Measurements from ENCODE around the gene PRODH.

PRODH gene

DNA sequence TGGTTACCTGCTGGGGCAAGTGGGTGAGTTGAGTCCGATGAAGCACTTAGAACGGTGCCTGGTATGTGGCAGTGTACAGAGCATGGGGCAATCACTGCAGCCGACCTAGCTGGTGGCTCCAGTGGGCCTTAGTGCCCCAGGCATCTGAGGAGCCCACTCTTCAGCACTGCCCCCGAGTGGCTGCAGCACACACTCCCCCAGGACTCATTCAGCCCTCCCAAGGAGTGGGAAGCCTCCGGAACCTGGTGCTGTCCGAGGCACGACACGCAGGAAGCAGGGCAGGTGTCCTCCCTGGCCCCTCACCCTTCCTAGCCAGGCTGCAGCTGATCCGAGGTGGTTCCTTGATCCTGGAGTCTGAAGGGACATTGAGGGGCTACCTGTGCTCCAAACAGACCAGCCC, 42.4 kb upstream of the PRODH start:
- no peak for TF ChIP-seq CREB1 (IDR thresholded peaks at IDR 0.05; ENCODE audit: low read depth)

DNA sequence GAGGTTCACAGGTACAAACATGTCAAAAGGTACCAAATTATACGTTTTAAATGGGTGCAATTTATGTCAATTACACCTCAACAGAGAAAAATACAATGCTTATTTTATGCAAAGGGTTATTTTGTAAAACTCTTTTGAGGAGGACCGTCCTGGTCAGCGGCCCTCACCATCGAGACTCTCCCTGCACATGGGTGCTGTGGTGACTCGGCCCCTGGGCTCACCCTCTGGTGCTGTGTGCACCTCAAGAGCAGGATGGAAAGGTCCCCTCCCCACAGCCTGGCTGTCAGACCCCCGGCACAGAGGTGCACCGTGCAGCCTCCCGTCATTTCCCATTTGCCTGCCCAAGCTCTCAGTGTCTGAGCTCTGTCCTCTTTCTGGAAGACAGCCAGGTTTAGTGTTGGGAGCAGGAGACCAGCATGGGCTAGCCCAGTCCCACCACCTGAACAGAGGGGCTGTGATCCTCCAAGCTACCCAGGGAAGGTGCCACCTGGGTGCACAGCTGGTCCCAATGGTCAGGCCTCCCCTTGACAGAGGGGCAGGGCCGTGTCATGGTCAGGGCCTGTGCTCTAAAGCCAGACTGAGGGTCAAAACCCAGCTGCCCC, 41.8 kb upstream of the PRODH start:
- TF ChIP-seq YY1 (IDR thresholded peaks at IDR 0.05; ENCODE audit: low read depth): no peak
- TF ChIP-seq EP300 (IDR thresholded peaks at IDR 0.05; ENCODE audit: borderline replicate concordance): no peak
- TF ChIP-seq CEBPB (IDR thresholded peaks at IDR 0.05): no peak
- no peak for TF ChIP-seq TCF12 (IDR thresholded peaks at IDR 0.05; ENCODE audit: low read depth)
- TF ChIP-seq RAD21 (IDR thresholded peaks at IDR 0.05; ENCODE audit: low read depth): no peak
- TF ChIP-seq, protein P1, sequence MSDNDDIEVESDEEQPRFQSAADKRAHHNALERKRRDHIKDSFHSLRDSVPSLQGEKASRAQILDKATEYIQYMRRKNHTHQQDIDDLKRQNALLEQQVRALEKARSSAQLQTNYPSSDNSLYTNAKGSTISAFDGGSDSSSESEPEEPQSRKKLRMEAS (IDR thresholded peaks at IDR 0.05): no peak
- no peak for TF ChIP-seq NFIC (IDR thresholded peaks at IDR 0.05)
- TF ChIP-seq, protein P2, sequence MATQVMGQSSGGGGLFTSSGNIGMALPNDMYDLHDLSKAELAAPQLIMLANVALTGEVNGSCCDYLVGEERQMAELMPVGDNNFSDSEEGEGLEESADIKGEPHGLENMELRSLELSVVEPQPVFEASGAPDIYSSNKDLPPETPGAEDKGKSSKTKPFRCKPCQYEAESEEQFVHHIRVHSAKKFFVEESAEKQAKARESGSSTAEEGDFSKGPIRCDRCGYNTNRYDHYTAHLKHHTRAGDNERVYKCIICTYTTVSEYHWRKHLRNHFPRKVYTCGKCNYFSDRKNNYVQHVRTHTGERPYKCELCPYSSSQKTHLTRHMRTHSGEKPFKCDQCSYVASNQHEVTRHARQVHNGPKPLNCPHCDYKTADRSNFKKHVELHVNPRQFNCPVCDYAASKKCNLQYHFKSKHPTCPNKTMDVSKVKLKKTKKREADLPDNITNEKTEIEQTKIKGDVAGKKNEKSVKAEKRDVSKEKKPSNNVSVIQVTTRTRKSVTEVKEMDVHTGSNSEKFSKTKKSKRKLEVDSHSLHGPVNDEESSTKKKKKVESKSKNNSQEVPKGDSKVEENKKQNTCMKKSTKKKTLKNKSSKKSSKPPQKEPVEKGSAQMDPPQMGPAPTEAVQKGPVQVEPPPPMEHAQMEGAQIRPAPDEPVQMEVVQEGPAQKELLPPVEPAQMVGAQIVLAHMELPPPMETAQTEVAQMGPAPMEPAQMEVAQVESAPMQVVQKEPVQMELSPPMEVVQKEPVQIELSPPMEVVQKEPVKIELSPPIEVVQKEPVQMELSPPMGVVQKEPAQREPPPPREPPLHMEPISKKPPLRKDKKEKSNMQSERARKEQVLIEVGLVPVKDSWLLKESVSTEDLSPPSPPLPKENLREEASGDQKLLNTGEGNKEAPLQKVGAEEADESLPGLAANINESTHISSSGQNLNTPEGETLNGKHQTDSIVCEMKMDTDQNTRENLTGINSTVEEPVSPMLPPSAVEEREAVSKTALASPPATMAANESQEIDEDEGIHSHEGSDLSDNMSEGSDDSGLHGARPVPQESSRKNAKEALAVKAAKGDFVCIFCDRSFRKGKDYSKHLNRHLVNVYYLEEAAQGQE (IDR thresholded peaks at IDR 0.05; ENCODE audit: low read depth): no peak
- TF ChIP-seq FOXM1 (IDR thresholded peaks at IDR 0.05; ENCODE audit: borderline replicate concordance, low read depth): no peak
- no peak for TF ChIP-seq ZBTB7A (IDR thresholded peaks at IDR 0.05; ENCODE audit: low read depth)
- TF ChIP-seq, protein P3, sequence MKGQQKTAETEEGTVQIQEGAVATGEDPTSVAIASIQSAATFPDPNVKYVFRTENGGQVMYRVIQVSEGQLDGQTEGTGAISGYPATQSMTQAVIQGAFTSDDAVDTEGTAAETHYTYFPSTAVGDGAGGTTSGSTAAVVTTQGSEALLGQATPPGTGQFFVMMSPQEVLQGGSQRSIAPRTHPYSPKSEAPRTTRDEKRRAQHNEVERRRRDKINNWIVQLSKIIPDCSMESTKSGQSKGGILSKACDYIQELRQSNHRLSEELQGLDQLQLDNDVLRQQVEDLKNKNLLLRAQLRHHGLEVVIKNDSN (IDR thresholded peaks at IDR 0.05): no peak
- TF ChIP-seq CREB1 (IDR thresholded peaks at IDR 0.05; ENCODE audit: low read depth): no peak
- TF ChIP-seq EGR1 (IDR thresholded peaks at IDR 0.05): no peak

DNA sequence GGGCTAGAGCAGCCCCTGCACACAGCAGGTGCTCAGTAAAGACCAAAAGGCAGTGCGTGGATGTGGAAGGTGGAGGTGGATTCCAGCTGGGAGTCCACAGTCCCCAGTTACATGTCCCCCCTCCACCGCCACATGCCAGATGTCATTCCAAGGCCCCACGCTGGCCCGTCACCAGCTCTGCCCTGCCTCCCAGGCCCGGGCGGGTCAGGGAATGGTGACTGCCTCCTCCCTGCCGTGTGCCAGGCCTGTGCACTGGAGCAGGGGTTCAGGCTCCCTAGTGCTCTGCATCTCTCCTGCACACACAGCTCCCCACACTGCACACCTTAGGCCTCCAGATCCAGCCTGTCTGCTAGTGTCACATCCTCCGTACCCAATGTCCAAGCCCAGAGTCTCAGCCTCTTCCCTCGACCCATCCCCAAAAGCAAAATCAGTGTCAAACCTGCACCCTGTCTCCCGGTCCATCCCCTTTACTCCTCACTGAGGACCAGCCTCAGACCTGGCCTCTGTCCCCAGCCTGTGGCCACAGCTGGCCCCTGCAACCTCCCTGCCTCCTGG, 40.2 kb upstream of the PRODH start:
- TF ChIP-seq EGR1 (IDR thresholded peaks at IDR 0.05) (no peak), EP300 (IDR thresholded peaks at IDR 0.05; ENCODE audit: borderline replicate concordance) (no peak), TEAD4 (IDR thresholded peaks at IDR 0.05) (no peak), YY1 (IDR thresholded peaks at IDR 0.05; ENCODE audit: low read depth) (no peak), TAF1 (IDR thresholded peaks at IDR 0.05; ENCODE audit: low read depth) (no peak), NFIC (IDR thresholded peaks at IDR 0.05) (no peak), FOXM1 (IDR thresholded peaks at IDR 0.05; ENCODE audit: borderline replicate concordance, low read depth) (no peak), RAD21 (IDR thresholded peaks at IDR 0.05; ENCODE audit: low read depth) (no peak), TCF12 (IDR thresholded peaks at IDR 0.05; ENCODE audit: low read depth) (no peak), ZBTB7A (IDR thresholded peaks at IDR 0.05; ENCODE audit: low read depth) (no peak), CREB1 (IDR thresholded peaks at IDR 0.05; ENCODE audit: low read depth) (no peak), CEBPB (IDR thresholded peaks at IDR 0.05) (no peak)
- TF ChIP-seq, protein P1 (IDR thresholded peaks at IDR 0.05): no peak
- TF ChIP-seq, protein P2 (IDR thresholded peaks at IDR 0.05; ENCODE audit: low read depth): no peak
- TF ChIP-seq, protein P3 (IDR thresholded peaks at IDR 0.05): no peak

DNA sequence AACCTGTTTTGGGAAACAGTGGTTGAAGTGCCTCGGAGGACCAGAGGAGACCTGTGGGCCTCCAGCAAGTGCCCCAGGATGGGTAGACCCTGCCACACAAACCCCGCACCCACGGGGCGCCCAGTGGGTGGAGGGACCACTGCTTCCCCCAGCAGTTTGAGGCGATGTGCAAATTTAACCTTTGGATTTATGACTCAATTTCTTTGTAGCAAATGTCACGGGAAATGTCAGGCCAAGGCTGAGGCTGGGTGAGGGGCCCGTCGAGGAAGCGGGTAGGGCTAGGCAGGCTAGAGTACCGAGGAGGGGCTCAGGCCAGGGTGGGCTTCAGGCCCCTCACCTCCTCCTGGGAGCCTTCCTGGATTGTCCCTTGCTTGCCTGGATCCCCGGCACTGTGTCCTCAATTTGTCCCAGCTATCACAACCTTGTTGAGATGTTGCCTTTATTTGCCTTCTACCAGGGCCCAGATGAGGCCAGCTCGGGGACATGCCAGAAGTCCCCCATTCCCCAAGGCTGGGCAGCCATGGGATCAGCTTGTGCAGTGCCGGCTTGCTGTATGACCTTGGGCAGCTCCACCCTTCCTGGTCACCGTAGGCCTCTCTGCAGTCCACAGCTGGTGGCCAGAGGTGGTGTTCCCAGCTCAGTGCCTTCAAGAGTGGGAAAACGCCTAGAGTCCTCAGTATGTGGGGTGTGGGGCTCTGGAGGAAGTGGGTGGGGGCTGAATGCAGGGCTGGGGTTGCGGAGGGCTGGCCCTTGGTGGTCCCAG, 39.5 kb upstream of the PRODH start:
- TF ChIP-seq ZBTB7A (IDR thresholded peaks at IDR 0.05; ENCODE audit: low read depth) (no peak), NFIC (IDR thresholded peaks at IDR 0.05) (no peak), YY1 (IDR thresholded peaks at IDR 0.05; ENCODE audit: low read depth) (no peak), RAD21 (IDR thresholded peaks at IDR 0.05; ENCODE audit: low read depth) (no peak), TCF12 (IDR thresholded peaks at IDR 0.05; ENCODE audit: low read depth) (no peak), TAF1 (IDR thresholded peaks at IDR 0.05; ENCODE audit: low read depth) (no peak), CREB1 (IDR thresholded peaks at IDR 0.05; ENCODE audit: low read depth) (no peak), EGR1 (IDR thresholded peaks at IDR 0.05) (no peak), CEBPB (IDR thresholded peaks at IDR 0.05) (no peak), FOXM1 (IDR thresholded peaks at IDR 0.05; ENCODE audit: borderline replicate concordance, low read depth) (no peak), EP300 (IDR thresholded peaks at IDR 0.05; ENCODE audit: borderline replicate concordance) (no peak), TEAD4 (IDR thresholded peaks at IDR 0.05) (no peak)
- TF ChIP-seq, protein P3 (IDR thresholded peaks at IDR 0.05): no peak
- TF ChIP-seq, protein P2 (IDR thresholded peaks at IDR 0.05; ENCODE audit: low read depth): no peak
- TF ChIP-seq, protein P1 (IDR thresholded peaks at IDR 0.05): no peak
